ENCODE measurements around the gene ACADSB.

GRCh38 chr10:123083811-123084210 lies 75.0 kb downstream of the ACADSB start:
- TF ChIP-seq CTCF (IDR thresholded peaks at IDR 0.05): no peak
- TF ChIP-seq MAX (IDR thresholded peaks at IDR 0.05; ENCODE audit: low read depth): no peak
- no peak for TF ChIP-seq JUND (IDR thresholded peaks at IDR 0.05)
- TF ChIP-seq NFIC (IDR thresholded peaks at IDR 0.05; ENCODE audit: borderline replicate concordance): no peak

Data from SK-N-SH (cell line).